ENCODE data around the gene METTL4.

The METTL4 gene

DNA sequence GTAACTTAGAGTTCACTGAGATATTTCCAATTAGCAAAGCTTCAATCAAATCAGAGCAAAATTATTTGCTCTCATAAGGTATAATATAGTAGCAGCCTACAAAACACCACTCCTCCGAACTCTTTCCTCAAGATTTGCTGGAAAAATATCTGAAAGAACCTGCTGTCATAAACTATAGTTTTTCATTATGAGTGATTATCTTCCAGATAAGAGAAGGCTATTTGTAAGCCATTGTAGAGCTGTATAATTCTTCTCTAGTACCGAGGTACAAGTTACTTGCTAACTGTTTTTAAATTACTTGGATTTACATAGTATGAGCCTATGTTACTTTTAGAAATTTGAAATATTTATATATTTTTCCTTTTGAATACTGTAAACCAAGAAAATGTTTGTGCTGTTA lies 2.1 kb upstream of the METTL4 start:
- TF ChIP-seq EP300 (IDR thresholded peaks at IDR 0.05; ENCODE audit: borderline replicate concordance) (no peak), YY1 (IDR thresholded peaks at IDR 0.05; ENCODE audit: low read depth) (no peak), RAD21 (IDR thresholded peaks at IDR 0.05; ENCODE audit: low read depth) (no peak), CEBPB (IDR thresholded peaks at IDR 0.05) (no peak), TCF12 (IDR thresholded peaks at IDR 0.05; ENCODE audit: low read depth) (no peak)
- TF ChIP-seq, protein P1, sequence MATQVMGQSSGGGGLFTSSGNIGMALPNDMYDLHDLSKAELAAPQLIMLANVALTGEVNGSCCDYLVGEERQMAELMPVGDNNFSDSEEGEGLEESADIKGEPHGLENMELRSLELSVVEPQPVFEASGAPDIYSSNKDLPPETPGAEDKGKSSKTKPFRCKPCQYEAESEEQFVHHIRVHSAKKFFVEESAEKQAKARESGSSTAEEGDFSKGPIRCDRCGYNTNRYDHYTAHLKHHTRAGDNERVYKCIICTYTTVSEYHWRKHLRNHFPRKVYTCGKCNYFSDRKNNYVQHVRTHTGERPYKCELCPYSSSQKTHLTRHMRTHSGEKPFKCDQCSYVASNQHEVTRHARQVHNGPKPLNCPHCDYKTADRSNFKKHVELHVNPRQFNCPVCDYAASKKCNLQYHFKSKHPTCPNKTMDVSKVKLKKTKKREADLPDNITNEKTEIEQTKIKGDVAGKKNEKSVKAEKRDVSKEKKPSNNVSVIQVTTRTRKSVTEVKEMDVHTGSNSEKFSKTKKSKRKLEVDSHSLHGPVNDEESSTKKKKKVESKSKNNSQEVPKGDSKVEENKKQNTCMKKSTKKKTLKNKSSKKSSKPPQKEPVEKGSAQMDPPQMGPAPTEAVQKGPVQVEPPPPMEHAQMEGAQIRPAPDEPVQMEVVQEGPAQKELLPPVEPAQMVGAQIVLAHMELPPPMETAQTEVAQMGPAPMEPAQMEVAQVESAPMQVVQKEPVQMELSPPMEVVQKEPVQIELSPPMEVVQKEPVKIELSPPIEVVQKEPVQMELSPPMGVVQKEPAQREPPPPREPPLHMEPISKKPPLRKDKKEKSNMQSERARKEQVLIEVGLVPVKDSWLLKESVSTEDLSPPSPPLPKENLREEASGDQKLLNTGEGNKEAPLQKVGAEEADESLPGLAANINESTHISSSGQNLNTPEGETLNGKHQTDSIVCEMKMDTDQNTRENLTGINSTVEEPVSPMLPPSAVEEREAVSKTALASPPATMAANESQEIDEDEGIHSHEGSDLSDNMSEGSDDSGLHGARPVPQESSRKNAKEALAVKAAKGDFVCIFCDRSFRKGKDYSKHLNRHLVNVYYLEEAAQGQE (IDR thresholded peaks at IDR 0.05; ENCODE audit: low read depth), result no peak

- TF ChIP-seq NFIC (IDR thresholded peaks at IDR 0.05), result no peak
- TF ChIP-seq RAD21 (IDR thresholded peaks at IDR 0.05; ENCODE audit: low read depth), result no peak
- TF ChIP-seq TCF12 (IDR thresholded peaks at IDR 0.05; ENCODE audit: low read depth), result no peak
- no peak for TF ChIP-seq CEBPB (IDR thresholded peaks at IDR 0.05)
- TF ChIP-seq, protein P2, sequence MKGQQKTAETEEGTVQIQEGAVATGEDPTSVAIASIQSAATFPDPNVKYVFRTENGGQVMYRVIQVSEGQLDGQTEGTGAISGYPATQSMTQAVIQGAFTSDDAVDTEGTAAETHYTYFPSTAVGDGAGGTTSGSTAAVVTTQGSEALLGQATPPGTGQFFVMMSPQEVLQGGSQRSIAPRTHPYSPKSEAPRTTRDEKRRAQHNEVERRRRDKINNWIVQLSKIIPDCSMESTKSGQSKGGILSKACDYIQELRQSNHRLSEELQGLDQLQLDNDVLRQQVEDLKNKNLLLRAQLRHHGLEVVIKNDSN (IDR thresholded peaks at IDR 0.05), result no peak
- no peak for TF ChIP-seq EP300 (IDR thresholded peaks at IDR 0.05; ENCODE audit: borderline replicate concordance)
- TF ChIP-seq TAF1 (IDR thresholded peaks at IDR 0.05; ENCODE audit: low read depth), result no peak
- no peak for TF ChIP-seq EGR1 (IDR thresholded peaks at IDR 0.05)
- no peak for TF ChIP-seq FOXM1 (IDR thresholded peaks at IDR 0.05; ENCODE audit: borderline replicate concordance, low read depth)
- TF ChIP-seq, protein P1 (IDR thresholded peaks at IDR 0.05; ENCODE audit: low read depth), result no peak
- no peak for TF ChIP-seq ZBTB7A (IDR thresholded peaks at IDR 0.05; ENCODE audit: low read depth)
- TF ChIP-seq CREB1 (IDR thresholded peaks at IDR 0.05; ENCODE audit: low read depth), result no peak
- no peak for TF ChIP-seq TEAD4 (IDR thresholded peaks at IDR 0.05)
- TF ChIP-seq MAX (IDR thresholded peaks at IDR 0.05), result no peak
- no peak for TF ChIP-seq YY1 (IDR thresholded peaks at IDR 0.05; ENCODE audit: low read depth)
Observed at GRCh38 chr18:2572892-2573291, 1.6 kb upstream of the METTL4 start.

- TF ChIP-seq TCF12 (IDR thresholded peaks at IDR 0.05; ENCODE audit: low read depth) (no peak), EGR1 (IDR thresholded peaks at IDR 0.05) (no peak), EP300 (IDR thresholded peaks at IDR 0.05; ENCODE audit: borderline replicate concordance) (no peak), RAD21 (IDR thresholded peaks at IDR 0.05; ENCODE audit: low read depth) (no peak), MAX (IDR thresholded peaks at IDR 0.05) (no peak), NFIC (IDR thresholded peaks at IDR 0.05) (no peak), TAF1 (IDR thresholded peaks at IDR 0.05; ENCODE audit: low read depth) (no peak), YY1 (IDR thresholded peaks at IDR 0.05; ENCODE audit: low read depth) (no peak), ZBTB7A (IDR thresholded peaks at IDR 0.05; ENCODE audit: low read depth) (no peak)
- TF ChIP-seq, protein P2 (IDR thresholded peaks at IDR 0.05), result no peak
Observed at GRCh38 chr18:2572171-2572569, 865 bp upstream of the METTL4 start.

- 0 out of 2 replicates have a peak, but pooled peaks have one; percentile 10 for TF ChIP-seq EP300 (IDR thresholded peaks at IDR 0.05; ENCODE audit: borderline replicate concordance)
- TF ChIP-seq CREB1 (IDR thresholded peaks at IDR 0.05; ENCODE audit: low read depth), result no peak
Observed at GRCh38 chr18:2570772-2571199, 519 bp downstream of the METTL4 start.

- TF ChIP-seq NFIC (IDR thresholded peaks at IDR 0.05) (no peak), EGR1 (IDR thresholded peaks at IDR 0.05) (no peak), EP300 (IDR thresholded peaks at IDR 0.05; ENCODE audit: borderline replicate concordance) (no peak), TEAD4 (IDR thresholded peaks at IDR 0.05) (no peak), TAF1 (IDR thresholded peaks at IDR 0.05; ENCODE audit: low read depth) (no peak), YY1 (IDR thresholded peaks at IDR 0.05; ENCODE audit: low read depth) (no peak), TCF12 (IDR thresholded peaks at IDR 0.05; ENCODE audit: low read depth) (no peak), RAD21 (IDR thresholded peaks at IDR 0.05; ENCODE audit: low read depth) (no peak), CEBPB (IDR thresholded peaks at IDR 0.05) (no peak), CREB1 (IDR thresholded peaks at IDR 0.05; ENCODE audit: low read depth) (no peak), ZBTB7A (IDR thresholded peaks at IDR 0.05; ENCODE audit: low read depth) (no peak), FOXM1 (IDR thresholded peaks at IDR 0.05; ENCODE audit: borderline replicate concordance, low read depth) (no peak)
- TF ChIP-seq, protein P1 (IDR thresholded peaks at IDR 0.05; ENCODE audit: low read depth), result no peak
- TF ChIP-seq, protein P2 (IDR thresholded peaks at IDR 0.05), result no peak
Observed at GRCh38 chr18:2569338-2570207, 1.7 kb downstream of the METTL4 start.

All from Ishikawa (cell line).